Ovary (tissue), 3 donors: Measurements from ENCODE around the gene RAMACL.

Source experiments
- CTCF ChIP-seq, 3 donors: fragments of 450-650 bp in 2 of 3; fragments of 200-600 bp in 1 of 3; IDR thresholded peaks; one replicate each; pipeline versions ENCODE4 v1.5.1 to v1.8.0; 2016 to 2022; ENCODE audit warnings: antibody characterized with exemption in 3 of 3, mild to moderate bottlenecking in 1 of 3
- EP300 ChIP-seq: sonication (generic); formaldehyde crosslinking; IDR thresholded peaks from one replicate; pipeline ENCODE4 v1.6.1; 2017; ENCODE audit warnings: antibody characterized with exemption
- POLR2A ChIP-seq: fragments of 450-650 bp; IDR thresholded peaks from one replicate; pipeline ENCODE4 v1.6.1; 2017; ENCODE audit warnings: antibody characterized with exemption, mild to moderate bottlenecking, moderate library complexity
- donor health status: DM: no; HTN: no; CAD: no.

- TF ChIP-seq POLR2A, result no peak
- TF ChIP-seq CTCF (IDR thresholded peaks at IDR 0.05), result no peak
- no peak for TF ChIP-seq EP300
These were observed 38.9 kb upstream of the RAMACL start for GRCh38 chr6:166625356-166625755.
